ENCODE data around the gene RAB6A. TPM values are rescaled to one million over a fixed set of nuclear protein-coding genes. Genes with fewer than 3 reads are reported as not detected.
"Not testable (repeated sequence)": the region's sequence is repeated elsewhere in the genome, so short reads cannot be mapped to it uniquely, and the experiment has no call there.

RAB6A gene
- 100 to 1,000 TPM in 4 of 5 donors, 10 to 100 TPM in 1; 83.9 to 111 (median 103) TPM for polyA plus RNA-seq (ENCODE audit: insufficient read depth in 1 of 5, insufficient read length in 5 of 5, low replicate concordance in 1 of 5)
- long read RNA-seq, donor 1, transcript RAB6A-201 (8 exons, 3,389 nt): major isoform, 25 of 46 reads
- long read RNA-seq, donor 1, transcript RAB6A-202 (8 exons, 3,085 nt): minor isoform, 9 of 46 reads
- long read RNA-seq, donor 1, partial matches to known transcripts: 12 of 46 reads
- long read RNA-seq, donor 1, other reads (novel, unspliced or antisense): 0 of 46 reads
- long read RNA-seq, donor 2, transcript RAB6A-201 (8 exons, 3,389 nt): major isoform, 11 of 14 reads
- long read RNA-seq, donor 2, partial matches to known transcripts: 0 of 14 reads
- long read RNA-seq, donor 2, other reads (novel, unspliced or antisense): 0 of 14 reads
- long read RNA-seq, donor 3, transcript RAB6A-201 (8 exons, 3,389 nt): major isoform, 15 of 21 reads
- long read RNA-seq, donor 3, transcript RAB6A-202 (8 exons, 3,085 nt): minor isoform, 5 of 21 reads
- long read RNA-seq, donor 3, partial matches to known transcripts: 0 of 21 reads
- long read RNA-seq, donor 3, other reads (novel, unspliced or antisense): 0 of 21 reads
- long read RNA-seq, donor 4, transcript RAB6A-202 (8 exons, 3,085 nt): minor isoform, 8 of 78 reads
- long read RNA-seq, donor 4, transcript RAB6A-201 (8 exons, 3,389 nt): major isoform, 15 of 78 reads
- long read RNA-seq, donor 4, partial matches to known transcripts: 33 of 78 reads
- long read RNA-seq, donor 4, other reads (novel, unspliced or antisense): 21 of 78 reads
- long read RNA-seq, donor 5, transcript RAB6A-201 (8 exons, 3,389 nt): major isoform, 14 of 47 reads
- long read RNA-seq, donor 5, partial matches to known transcripts: 28 of 47 reads
- long read RNA-seq, donor 5, other reads (novel, unspliced or antisense): 0 of 47 reads
- long read RNA-seq, donor 6, transcript RAB6A-202 (8 exons, 3,085 nt): minor isoform, 9 of 42 reads
- long read RNA-seq, donor 6, transcript RAB6A-201 (8 exons, 3,389 nt): major isoform, 18 of 42 reads
- long read RNA-seq, donor 6, partial matches to known transcripts: 14 of 42 reads
- long read RNA-seq, donor 6, other reads (novel, unspliced or antisense): 0 of 42 reads
- long read RNA-seq, donor 7, transcript RAB6A-201 (8 exons, 3,389 nt): major isoform, 15 of 27 reads
- long read RNA-seq, donor 7, partial matches to known transcripts: 6 of 27 reads
- long read RNA-seq, donor 7, other reads (novel, unspliced or antisense): 0 of 27 reads
- long read RNA-seq, donor 8, transcript RAB6A-201 (8 exons, 3,389 nt): major isoform, 10 of 13 reads
- long read RNA-seq, donor 8, partial matches to known transcripts: 0 of 13 reads
- long read RNA-seq, donor 8, other reads (novel, unspliced or antisense): 0 of 13 reads

- peak; percentile 99 to 100 for DNase-seq
Observed at GRCh38 chr11:73760679-73761402, at the start of gene RAB6A. RAB6A (minus strand) TSS chr11:73761074; CDS start chr11:73760635, 439 bp downstream.

GRCh38 chr11:73810637-73811036 is 49.8 kb upstream of the RAB6A start:
- DNase-seq: no peak

GRCh38 chr11:73808052-73808451 is 47.2 kb upstream of the RAB6A start:
- no peak for DNase-seq

GRCh38 chr11:73804712-73805111 is 43.8 kb upstream of the RAB6A start:
- no peak for DNase-seq

- no peak for DNase-seq
Observed at GRCh38 chr11:73801136-73801535, 40.3 kb upstream of the RAB6A start.

DNA sequence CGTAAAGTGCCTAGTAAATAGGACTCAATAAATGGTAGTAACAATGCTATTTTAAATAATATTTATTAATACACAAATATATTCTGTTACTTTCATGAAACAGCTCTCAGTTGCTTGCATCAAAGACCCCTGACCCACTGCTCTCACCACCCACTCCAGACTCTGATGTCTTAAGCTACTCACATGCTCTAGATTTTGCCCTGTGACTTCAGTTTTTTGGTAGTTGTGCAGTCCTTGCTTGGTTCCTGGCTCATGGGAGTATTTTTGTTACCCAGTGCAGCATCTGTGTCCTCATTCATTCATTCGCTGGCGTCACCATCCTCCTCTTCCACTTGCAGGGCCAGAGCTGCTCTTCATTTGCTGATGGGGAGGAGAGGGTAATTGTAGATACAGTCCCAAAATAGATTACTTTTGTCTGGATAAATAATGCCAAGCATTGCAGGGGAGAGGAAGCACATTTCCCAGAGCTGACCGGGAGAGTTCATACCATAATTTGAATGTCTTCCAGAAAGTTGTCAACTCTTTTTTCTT is 39.5 kb upstream of the RAB6A start:
- DNase-seq: no peak

- DNase-seq: no peak
Observed at GRCh38 chr11:73797457-73797856, 36.6 kb upstream of the RAB6A start.

- no peak for DNase-seq
Observed at GRCh38 chr11:73795925-73796632, 35.2 kb upstream of the RAB6A start.

GRCh38 chr11:73792584-73792983 is 31.7 kb upstream of the RAB6A start:
- DNase-seq: no peak

DNA sequence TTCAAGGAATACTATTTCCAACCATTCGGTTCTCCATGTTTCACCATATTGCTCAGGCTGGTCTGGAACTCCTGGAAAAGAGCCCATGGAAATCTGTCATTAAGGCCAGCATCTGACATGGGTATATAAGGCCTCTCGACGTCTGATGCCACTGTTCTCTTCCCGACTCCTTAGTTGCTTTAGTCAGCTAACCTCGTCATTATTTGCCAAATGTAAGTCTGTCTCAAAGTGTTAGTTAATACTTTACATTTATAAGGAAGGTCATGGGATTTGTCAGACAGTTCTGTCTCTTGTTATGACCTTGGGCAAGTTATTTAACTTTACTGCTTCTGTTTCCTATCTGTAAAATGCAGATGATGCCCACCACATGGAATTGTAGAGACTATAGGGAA is 28.4 kb upstream of the RAB6A start:
- DNase-seq: no peak

GRCh38 chr11:73787643-73788558 is 27.0 kb upstream of the RAB6A start, which contains the start of gene MRPL48:
MRPL48 (plus strand) TSS chr11:73787874; CDS start chr11:73787972, 98 bp downstream.
- peak; percentile 90 for DNase-seq

DNA sequence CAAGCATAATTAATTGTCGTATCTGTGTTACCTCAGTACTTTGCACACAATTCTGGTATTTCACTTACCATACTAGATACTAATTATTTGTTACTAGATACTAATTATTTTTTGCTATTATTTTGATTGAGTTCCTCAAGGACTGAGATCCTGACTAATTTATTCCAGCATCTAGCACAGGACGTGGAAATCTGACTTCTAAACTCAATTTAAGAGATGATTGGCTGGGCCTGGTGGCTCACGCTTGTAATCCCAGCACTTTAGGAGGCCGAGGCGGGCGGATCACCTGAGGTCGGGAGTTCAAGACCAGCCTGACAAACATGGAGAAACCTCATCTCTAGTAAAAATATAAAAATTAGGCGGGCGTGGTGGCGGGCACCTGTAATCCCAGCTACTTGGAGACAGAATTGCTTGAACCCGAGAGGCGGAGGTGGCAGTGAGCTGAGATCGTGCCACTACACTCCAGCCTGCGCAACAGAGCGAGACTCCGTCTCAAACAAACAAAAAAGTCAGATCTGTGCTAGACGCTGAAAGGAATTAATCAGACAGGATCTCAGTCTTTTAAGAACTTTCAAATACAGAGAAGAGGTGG is 26.3 kb upstream of the RAB6A start:
- no peak for DNase-seq

GRCh38 chr11:73785467-73785866 is 24.6 kb upstream of the RAB6A start:
- not testable (repeated sequence) for DNase-seq

DNA sequence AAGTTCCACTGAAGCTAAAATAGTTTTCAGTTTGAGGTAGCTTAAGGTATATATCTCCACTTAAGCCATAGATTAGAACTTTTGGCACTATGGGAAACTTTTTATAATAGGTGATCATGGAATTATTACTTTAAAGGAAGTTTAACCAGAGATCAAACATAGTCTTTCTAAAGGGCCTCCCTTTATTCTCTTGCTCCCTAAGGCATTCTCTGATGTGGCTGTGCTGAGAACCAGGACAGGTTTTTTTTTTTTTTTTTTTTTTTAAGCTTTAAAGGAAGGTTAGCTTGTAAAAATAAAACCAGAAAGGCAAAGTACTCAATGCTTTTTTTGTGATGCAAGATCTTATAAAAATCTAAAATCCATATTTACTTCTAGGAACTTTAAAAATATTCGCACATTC is 23.9 kb upstream of the RAB6A start:
- DNase-seq: no peak

DNA sequence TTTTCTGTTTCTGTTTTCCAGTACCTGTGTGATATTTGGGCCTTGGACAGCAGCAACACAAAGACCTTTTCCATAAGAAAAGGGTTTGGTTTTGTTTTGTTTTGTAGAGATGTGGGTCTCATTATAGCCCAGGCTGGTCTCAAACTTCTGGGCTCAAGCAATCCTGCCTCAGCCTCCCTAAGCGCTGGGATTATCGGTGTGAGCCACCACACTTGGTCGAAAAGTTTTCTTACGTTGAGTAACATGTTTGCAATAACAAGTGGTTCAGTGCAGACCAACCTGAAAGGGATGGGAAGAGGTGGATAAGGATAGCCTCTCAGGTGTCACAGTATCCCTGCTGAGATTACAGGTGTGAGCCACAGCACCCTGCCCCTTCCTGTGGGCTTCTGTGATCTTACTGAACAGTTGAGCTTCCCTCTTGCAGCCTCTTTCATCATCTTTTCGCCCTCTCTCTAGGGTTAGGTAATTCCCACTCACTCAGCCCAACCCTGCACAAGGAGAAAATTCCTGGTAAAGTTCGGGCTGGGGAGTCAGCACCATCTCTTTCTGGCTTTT is 23.3 kb upstream of the RAB6A start:
- no peak for DNase-seq

- no peak for DNase-seq
Observed at GRCh38 chr11:73783483-73784020, 22.7 kb upstream of the RAB6A start.

DNA sequence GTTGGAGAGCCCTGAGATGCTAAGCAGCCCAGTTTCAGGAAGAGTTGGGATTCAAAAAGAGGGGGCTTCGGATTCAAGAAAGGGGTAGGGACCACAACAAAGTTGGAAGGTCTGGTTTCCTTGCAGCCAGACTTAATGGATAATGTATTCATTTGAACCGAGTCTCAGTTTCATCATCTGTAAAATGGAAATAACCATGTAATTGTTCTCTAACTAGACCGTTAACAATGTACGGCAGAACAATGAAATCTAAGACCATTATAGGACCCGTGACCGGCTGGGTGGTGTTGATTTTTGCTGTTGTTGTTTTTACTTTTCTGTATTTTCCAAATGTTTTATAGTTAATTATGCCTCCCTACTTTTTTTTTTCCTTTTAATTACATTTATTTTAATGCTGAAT is 20.4 kb upstream of the RAB6A start:
- no peak for DNase-seq

All from right lung (tissue), 10 donors.